ENCODE measurements around the gene CLEC19A.

CLEC19A gene

DNA sequence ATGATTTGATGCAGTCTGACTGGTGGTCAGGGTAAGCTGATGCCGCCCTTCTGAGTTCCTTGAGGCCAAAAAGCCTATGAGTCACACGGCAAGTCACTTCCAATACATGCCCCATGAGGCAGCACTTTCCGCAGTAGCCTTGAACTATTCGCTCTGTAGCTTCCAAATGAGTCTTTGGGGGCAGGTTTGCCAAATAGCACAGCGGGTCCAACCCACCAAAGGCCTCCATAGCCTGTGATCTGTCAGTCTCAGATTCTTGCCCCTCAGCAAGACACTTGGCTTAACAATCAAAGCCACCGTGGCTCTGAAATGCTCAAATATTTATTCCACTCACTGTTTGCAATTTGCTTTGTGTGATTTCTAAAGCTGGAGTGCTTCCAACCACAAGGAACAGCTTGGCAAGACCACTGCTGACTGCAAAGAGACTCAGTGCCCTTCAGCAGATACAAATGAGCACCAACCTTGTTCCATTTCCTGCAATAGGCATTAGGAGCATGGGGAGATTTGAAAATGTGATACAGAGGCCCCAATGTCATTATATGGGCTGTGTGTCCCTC, 45.4 kb downstream of the CLEC19A start:
- peak; percentile 26 for DNase-seq

DNA sequence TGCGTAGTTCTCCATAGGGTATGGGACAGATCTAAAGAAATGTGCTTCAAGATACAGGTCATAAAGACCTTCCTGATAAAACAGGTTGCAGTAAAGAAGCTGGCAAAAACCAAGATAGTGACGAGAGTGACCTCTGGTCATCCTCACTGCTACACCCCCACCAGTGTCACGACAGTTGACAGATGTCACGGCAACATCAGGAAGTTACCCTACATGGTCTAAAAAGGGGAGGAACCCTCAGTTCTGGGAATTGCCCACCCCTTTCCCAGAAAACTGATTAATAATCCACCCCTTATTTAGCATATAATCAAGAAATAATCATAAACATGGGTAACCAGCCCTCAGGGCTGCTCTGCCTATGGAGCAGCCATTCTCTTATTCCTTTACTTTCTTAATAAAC, 46.3 kb downstream of the CLEC19A start:
- no peak for DNase-seq

DNA sequence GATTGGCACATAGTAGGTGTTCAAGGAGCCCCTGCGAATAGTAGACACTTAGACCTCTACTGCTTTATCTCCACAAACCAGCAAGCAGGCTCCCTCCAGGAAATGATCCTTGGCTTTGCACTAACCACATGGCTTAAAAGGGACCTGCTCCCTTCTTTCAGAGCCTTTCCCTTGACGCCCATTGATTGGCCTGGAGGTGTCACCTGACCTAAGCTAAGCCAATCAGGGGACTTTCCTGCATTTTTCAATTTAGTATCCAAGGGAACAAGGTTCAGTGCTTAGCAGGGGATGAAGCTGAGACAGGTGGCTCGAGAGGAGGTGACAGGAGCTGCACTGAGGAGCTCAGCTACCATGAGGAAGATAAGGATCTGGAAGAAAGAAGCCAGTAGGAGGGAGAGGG, 52.8 kb downstream of the CLEC19A start:
- DNase-seq, result no peak

DNA sequence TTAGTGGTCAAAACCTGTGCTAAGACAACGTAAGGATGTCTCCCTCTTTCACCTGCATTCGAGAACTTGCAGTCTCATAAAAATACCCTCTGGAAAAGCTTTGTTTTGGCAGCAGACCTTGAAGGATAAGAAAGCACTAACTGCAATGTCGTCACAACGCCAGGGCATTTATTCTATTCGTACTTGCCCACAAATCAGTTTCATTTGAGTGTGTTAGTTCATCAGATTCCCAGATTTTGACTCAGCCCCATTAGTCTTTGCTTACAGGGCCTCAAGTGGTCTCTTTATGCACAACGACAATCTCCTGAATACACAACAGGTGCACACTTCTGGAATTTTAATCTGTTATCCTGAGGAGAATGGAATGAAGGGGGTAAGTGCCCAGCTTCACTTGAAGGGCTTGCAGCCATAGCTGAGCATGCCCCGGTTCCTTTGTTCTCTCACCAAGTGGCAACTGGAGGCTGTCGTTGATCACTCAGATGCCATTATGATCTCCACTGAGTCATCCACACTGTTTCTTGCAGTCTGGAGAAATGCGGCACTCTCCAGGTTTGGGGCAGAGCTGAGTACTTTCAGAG, 58.8 kb downstream of the CLEC19A start:
- DNase-seq, result no peak

DNA sequence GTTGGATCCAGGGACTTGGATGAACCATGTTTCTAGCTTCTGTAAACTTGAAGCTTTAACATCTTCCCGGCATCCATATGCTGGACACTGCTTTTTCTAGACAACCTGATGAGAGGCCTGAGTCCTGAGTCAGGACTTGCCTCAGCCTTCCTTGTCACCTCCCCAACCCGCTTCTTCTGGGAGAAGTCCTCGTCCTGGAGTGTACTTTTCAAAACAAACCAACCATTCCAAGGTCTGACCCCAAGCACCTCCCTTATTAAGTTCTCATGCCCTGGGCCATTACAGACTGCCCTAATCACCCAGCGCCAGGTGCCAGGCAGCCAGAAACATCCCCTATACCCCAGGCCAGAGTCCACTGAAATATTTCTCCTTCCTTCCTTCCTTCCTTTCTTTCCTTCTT, 59.4 kb downstream of the CLEC19A start:
- no peak for DNase-seq

DNA sequence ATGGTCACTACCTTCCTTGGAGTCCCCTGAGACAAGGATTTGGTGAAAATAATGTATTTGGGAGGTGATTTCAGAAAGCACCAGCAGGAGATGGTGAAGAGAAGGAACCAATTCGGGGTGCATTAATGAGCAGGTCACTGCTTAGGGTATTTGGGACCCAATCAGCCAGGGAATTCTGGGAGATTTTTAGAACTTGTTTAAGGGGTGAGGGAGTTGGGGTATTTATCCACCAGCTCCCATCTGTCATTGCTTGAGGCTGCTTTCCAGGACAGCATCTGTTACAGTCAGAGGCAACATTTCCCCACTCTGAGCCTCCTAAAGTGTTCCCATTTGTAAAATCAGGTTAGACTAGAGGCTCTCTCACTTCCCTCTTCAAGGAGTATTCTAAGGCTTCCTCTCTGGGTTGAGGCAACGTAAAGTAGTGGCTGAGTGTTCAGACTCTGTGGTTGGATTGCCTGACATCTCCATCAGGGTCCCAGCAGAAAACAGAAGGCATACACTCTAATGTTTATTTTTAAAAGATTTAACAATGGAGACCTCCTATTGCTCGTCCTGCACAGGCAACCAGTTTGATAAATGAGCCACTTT, 60.9 kb downstream of the CLEC19A start:
- no peak for DNase-seq

DNA sequence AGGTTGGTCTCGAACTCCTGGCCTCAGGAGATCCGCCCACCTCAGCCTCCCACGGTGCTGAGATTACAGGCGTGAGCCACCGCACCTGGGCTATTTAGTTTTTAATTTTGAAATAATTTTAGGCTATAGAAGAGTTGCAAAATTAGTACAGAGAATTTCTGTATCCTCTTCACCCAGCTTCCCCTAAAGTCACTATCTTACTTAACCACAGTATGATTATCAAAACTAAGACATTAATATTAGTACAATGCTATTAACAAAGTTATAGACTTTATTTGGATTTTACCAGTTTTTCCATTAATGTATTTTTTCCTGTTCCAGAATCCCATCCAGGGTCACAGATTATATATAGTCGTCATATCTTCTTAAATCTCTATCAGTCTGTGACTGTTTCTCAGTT, 62.6 kb downstream of the CLEC19A start:
- DNase-seq, result no peak

DNA sequence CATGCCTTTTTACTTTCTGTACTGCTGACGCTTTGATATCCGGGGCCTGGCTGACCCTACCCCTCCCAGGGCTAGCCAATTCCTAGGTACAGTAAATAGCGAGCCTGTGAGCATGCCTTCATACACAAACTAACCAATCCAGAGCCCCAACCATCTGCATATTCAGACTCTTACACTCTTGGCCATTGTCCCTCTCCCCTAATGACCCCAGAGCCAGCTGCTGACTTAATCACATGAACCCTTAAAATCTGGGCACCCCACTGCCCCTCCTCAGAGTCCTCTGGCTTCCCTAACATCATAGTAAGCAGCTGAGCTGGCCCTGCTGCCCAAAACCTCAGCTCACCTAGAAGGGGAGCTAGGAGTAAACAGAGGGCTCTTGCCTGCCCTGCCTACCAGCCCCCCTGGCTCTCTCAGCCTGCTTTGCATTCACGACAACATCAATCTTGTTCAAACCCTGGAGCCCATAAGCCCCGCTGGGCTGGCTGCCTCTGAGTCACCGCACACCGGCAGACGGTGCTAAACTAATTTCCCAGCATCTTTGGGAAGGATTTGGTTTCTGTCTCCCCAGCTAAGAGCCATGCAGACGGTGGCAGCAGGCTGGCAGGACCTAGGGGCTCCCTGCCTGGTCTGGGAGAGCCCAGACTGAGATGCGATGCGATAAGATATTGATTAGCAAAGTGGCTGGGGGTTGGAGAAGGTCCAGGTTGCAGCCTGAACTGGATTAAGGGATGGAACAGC, 63.2 kb downstream of the CLEC19A start:
- DNase-seq, result peak; percentile 30

DNA sequence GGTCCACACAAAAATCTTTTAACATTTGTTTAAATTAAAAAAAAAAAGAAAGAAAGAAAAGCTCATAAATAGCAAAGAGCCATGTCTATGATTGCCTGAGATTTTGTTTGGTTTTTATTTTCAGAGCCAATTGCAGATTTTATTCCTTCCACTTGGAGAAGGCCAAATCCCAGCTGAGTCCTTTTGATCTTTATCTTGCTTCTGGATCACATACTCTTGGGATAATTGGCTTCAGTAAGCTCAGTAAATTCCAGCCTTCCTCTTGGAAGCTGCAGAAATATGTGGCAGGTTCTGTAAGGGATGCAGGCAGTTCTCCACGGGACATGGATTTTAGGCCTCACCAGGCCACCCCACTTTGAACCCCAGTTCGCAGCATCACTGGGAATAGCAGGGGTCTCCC, 68.8 kb downstream of the CLEC19A start:
- no peak for DNase-seq

DNA sequence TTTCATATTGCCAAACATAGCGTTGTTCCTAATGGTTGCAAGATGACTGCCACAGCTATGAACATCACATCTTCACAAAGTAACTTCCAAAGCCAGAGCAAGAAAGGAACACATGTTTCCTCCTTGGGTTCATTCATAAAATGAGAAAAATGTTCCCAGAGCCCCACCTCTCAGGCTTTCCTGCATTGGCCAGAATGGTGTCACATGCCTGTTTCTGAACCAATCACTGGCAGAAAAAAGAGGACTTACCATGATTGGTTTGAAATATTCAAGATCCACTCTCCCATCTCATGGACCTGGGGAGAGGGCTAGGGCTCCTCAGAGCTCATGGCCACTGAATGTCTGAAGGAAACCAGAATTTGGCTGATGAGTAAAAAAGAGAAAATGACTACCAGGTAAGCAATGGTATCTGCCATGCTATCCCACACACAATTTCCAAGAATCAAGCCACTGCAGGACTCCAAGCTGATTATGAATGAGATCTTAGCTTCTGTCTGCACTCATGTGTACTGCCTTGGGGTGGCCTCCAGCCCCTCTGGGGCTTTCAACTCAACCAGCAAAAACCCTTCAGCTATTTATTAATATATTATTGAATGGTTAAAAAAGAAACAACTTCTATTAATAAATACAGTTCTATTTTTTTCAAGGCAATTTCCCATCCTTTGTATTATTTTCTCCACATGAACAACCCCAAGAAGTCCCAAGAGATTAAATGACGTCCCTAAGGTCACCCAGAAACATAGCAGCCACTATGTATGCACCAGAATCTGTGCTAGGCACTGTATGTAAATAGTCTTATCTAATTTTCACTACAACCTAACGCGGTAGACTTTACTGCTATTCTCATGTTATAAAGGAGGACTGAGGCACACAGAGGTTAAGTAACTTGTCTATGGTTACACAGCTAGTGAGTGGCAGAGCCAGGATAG, 70.8 kb downstream of the CLEC19A start:
- no peak for DNase-seq

DNA sequence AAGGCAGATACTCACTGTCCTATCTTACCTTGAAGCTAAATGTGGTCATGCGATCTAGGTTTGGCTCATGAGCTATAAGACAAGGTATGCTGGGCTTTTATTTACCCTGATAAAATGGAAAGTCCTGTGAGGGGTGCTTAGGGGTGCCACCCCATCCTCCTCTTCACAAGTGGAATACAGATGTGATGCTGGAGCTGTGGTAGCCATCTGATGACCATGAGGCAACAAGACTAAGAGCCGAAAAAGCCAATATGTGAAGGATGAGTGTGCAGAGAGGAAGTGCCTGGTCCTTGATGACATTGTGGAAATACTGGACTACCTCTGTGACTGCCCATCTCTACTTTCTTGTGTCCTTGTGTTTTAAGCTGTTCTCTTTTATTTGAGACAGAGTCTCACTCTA, 74.0 kb downstream of the CLEC19A start:
- no peak for DNase-seq

Measured in RPMI8226 (cell line).